ENCODE results near the gene PRRT2. TPM values are rescaled to one million over a fixed set of nuclear protein-coding genes. Genes with fewer than 3 reads are reported as not detected.

Gene PRRT2
- total RNA-seq (2022; extraction: Qiagen RNA extraction; ENCODE audit: low read depth) = 0.30 to 0.43 TPM (median 0.34 TPM) in 5 replicates

DNA sequence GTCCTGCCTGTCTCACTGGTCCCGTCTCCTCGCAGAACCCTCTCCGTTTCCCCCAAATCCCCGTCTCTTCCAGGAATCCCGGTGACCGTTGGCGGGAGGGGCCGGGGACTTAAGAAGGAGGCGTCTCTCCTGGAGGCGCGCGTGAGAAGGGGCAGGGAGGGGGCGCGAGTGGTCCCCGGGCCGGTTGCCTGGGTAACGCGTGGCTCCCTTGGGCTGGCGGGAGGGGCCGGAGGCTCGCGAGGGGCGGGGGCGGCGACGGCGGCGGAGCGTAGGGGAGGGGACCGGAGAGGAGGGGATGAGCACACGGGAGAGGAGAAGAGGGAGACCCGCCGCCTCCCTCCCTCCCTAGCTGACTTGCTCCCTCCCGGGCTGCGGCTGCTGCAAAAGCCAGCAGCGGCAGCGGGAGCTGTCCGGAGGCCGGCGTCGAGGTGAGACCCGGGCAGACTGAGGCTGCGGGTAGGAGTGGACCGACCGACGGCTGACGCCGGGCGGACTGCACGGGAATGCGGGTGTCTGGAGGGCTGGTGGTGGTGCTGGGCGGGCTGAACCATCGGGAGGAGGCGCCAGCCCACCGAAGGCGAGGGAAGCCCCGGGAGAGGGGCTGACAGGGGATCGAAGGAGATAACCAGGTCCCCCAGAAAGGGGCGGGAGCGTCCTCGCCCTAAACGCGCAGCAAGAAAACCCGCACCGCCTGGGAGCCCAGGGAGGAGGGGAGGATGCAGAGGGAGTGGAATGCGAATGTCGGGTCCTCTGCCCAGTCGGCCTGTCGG lies at the start of gene PRRT2:
PRRT2 (plus strand) TSS at position 298 of the 770 bp plus-strand sequence. CDS start 862 bp downstream, outside the sequence.

DNA sequence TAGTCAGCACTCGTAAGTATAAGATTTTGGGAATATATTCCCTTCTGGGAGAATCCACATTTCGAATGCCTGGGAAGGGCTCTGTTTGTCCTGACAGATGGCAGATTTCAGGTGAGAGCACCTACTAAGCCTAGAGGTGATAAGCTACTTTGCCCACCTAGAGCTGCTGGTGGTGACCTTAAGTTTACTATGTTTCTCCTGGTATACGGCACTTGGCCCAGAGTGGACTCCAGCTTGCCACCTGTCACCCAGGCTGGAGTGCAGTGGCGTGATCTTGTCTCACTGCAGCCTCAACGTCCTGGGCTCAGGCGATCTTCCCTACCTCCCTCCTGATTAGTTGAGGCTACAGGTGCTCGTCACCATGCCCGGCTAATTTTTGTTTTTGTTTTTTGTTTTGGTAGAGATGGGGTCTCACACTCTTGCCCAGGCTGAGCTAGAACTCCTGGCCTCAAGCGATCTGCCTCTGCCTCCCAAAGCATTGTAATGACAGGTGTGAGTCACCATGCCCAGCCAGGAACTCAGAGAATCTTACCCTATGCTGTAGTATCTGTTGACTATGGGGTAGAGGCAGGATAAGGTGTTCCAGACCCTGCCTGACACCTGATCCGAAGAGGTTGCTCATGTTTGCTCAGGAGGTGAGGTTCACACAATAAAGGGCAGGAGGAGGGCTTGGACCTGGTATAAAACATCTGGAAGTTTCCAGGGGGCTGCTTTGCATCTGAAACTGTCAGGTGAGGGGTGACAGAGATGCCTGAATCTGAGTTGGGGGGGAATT lies 34.2 kb upstream of the PRRT2 start, which contains the start of gene ZG16:
ZG16 (plus strand) TSS at position 681 of the 775 bp plus-strand sequence. CDS start 1,011 bp downstream, outside the sequence.

DNA sequence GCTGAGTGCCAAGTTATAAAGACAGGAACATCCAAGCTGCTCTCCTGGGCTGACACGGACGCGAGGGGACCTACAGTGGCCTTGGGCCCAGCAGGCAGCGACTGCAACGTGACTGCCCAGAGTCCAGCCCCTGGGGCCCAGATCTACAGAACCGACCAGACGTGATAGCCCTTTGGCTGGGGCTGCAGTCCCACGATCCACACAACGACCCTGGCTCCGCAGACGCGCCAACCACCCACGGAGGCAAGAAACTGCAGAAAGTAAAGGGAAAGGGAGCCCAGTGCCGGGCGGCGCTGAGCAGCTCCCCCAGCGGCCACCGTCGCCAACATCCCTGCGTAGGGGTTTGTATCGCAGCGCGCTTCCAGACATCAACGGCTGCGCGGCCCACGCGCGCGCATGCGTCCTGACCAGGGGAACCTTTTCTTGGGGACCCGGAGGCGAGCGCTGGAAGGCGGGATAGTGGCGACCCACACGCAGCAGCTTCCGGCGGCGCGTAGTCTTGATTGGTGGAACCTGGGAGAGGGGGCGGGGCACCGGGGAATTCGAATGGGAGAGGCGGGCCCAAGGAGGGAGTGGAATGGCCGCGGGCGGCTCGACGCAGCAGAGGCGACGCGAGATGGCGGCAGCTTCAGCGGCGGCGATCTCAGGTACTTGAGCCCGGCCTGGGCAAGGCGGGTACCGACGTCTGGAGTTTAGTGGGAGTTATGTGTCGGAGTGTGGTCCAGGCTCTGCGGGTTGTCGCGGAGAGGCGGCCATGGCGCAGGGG lies 21.6 kb upstream of the PRRT2 start, which contains the start of gene KIF22:
KIF22 (plus strand) TSS at position 569 of the 766 bp plus-strand sequence; CDS start at position 578, 9 bp downstream.

GRCh38 chr16:29806099-29806579 lies 5.9 kb upstream of the PRRT2 start, which contains the start of gene MAZ:
Gene MAZ, plus strand, starts transcription at chr16:29806529. Its CDS starts 173 bp downstream, at chr16:29806702.

GRCh38 chr16:29815793-29816693 lies 4.0 kb downstream of the PRRT2 start, which contains the start of gene PAGR1:
Gene PAGR1, plus strand, starts transcription at chr16:29816152. Its CDS starts 374 bp downstream, at chr16:29816526.

DNA sequence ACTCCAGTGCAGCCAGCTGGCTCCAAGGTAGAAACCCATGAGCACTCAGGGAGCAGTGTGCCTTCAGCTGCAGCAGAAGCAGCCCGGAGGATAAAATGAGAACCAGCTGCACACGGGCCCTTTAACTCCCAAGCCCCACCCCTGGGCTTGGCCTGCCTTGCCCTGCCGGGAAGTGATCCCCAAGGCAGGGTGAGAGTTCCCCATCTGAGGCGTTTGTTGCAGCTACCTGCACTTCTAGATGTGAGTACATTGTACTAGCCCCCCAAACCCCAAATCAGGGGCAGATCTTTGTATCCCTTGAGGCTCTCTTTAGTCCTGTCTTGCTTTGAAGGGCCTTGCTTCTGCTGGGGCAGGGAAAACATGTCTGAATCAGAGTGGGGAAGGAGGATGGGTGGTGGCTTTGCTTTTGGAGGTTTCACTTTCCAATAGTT lies 8.3 kb downstream of the PRRT2 start, which contains the start of gene MVP:
MVP (plus strand) TSS at position 192 of the 431 bp plus-strand sequence. CDS start 10,088 bp downstream, outside the sequence.

GRCh38 chr16:29862884-29863668 lies 51.1 kb downstream of the PRRT2 start, which contains the start of gene CDIPT:
Gene CDIPT, minus strand, starts transcription at chr16:29863226. Its CDS starts 369 bp downstream, at chr16:29862857.

Other genes starting within 250 kb of the PRRT2 start
- gene SPN, start 148.9 kb upstream of the PRRT2 start, total RNA-seq (2022; extraction: Qiagen RNA extraction; ENCODE audit: low read depth) = 0.03 TPM in 2 of 5 replicates, not detected in the others
- gene QPRT, start 133.0 kb upstream of the PRRT2 start, total RNA-seq (2022; extraction: Qiagen RNA extraction; ENCODE audit: low read depth) = 0.59 to 1.4 TPM (median 0.83 TPM) in 5 replicates
- gene C16orf54, start 66.2 kb upstream of the PRRT2 start, total RNA-seq (2022; extraction: Qiagen RNA extraction; ENCODE audit: low read depth) = not detected in 5 replicates
- gene ZG16, start 33.9 kb upstream of the PRRT2 start, total RNA-seq (2022; extraction: Qiagen RNA extraction; ENCODE audit: low read depth) = not detected in 5 replicates
- gene KIF22, start 21.4 kb upstream of the PRRT2 start, total RNA-seq (2022; extraction: Qiagen RNA extraction; ENCODE audit: low read depth) = 87.1 to 102 TPM (median 95.2 TPM) in 5 replicates
- 180 to 210 TPM (median 192 TPM) in 5 replicates for gene MAZ, start 5.7 kb upstream of the PRRT2 start, total RNA-seq (2022; extraction: Qiagen RNA extraction; ENCODE audit: low read depth)
- 36.8 to 51.9 TPM (median 45.4 TPM) in 5 replicates for gene PAGR1, start 4.0 kb downstream of the PRRT2 start, total RNA-seq (2022; extraction: Qiagen RNA extraction; ENCODE audit: low read depth)
- gene MVP, start 8.3 kb downstream of the PRRT2 start, total RNA-seq (2022; extraction: Qiagen RNA extraction; ENCODE audit: low read depth) = 116 to 134 TPM (median 120 TPM) in 5 replicates
- 73.6 to 101 TPM (median 98.3 TPM) in 5 replicates for gene CDIPT, start 51.0 kb downstream of the PRRT2 start, total RNA-seq (2022; extraction: Qiagen RNA extraction; ENCODE audit: low read depth)
- 20.8 to 24.4 TPM (median 21.7 TPM) in 5 replicates for gene SEZ6L2, start 87.4 kb downstream of the PRRT2 start, total RNA-seq (2022; extraction: Qiagen RNA extraction; ENCODE audit: low read depth)
- gene ASPHD1, start 88.3 kb downstream of the PRRT2 start, total RNA-seq (2022; extraction: Qiagen RNA extraction; ENCODE audit: low read depth) = 23.0 to 29.4 TPM (median 26.9 TPM) in 5 replicates
- 15.4 to 21.6 TPM (median 19.2 TPM) in 5 replicates for gene KCTD13, start 114.0 kb downstream of the PRRT2 start, total RNA-seq (2022; extraction: Qiagen RNA extraction; ENCODE audit: low read depth)
- 91.6 to 102 TPM (median 95.7 TPM) in 5 replicates for gene TMEM219, start 149.9 kb downstream of the PRRT2 start, total RNA-seq (2022; extraction: Qiagen RNA extraction; ENCODE audit: low read depth)
- 31.2 to 38.4 TPM (median 34.6 TPM) in 5 replicates for gene TAOK2, start 161.7 kb downstream of the PRRT2 start, total RNA-seq (2022; extraction: Qiagen RNA extraction; ENCODE audit: low read depth)
- 13.2 to 17.1 TPM (median 14.0 TPM) in 5 replicates for gene HIRIP3, start 183.4 kb downstream of the PRRT2 start, total RNA-seq (2022; extraction: Qiagen RNA extraction; ENCODE audit: low read depth)
- 99.8 to 115 TPM (median 105 TPM) in 5 replicates for gene INO80E, start 184.0 kb downstream of the PRRT2 start, total RNA-seq (2022; extraction: Qiagen RNA extraction; ENCODE audit: low read depth)
- gene DOC2A, start 198.8 kb downstream of the PRRT2 start, total RNA-seq (2022; extraction: Qiagen RNA extraction; ENCODE audit: low read depth) = 1.5 to 3.0 TPM (median 2.6 TPM) in 5 replicates
- not detected in 5 replicates for gene C16orf92, start 211.0 kb downstream of the PRRT2 start, total RNA-seq (2022; extraction: Qiagen RNA extraction; ENCODE audit: low read depth)
- 0.31 to 0.68 TPM (median 0.43 TPM) in 5 replicates for gene TLCD3B, start 219.1 kb downstream of the PRRT2 start, total RNA-seq (2022; extraction: Qiagen RNA extraction; ENCODE audit: low read depth)